Ovary (tissue), 9 donors: ENCODE measurements around the gene PAAF1. TPM values are rescaled to one million over a fixed set of nuclear protein-coding genes. Genes with fewer than 3 reads are reported as not detected.

Source experiments
- DNase-seq, 5 donors: peaks; one replicate each; pipeline ENCODE4 v3.0.0-alpha.2; 2019 to 2020
- H3K27ac ChIP-seq, 2 donors: fragments of 200-600 bp; one replicate each; pipeline versions ENCODE4 v1.5.1 to v1.8.0; 2019 to 2022
- H3K27me3 ChIP-seq: fragments of 200-600 bp; one replicate; pipeline ENCODE4 v1.8.0; 2022
- H3K36me3 ChIP-seq: fragments of 200-600 bp; sonication (generic); one replicate; pipeline ENCODE4 v1.5.1; 2019
- H3K4me1 ChIP-seq: one replicate; pipeline ENCODE4 v1.8.1; 2013; ENCODE audit warnings: mild to moderate bottlenecking, moderate library complexity; ENCODE audit not compliant: insufficient read depth
- H3K4me3 ChIP-seq: fragments of 200-600 bp; sonication (generic); one replicate; pipeline ENCODE4 v1.5.1; 2017
- H3K9me3 ChIP-seq, 2 donors: fragments of 200-600 bp in 1 of 2; sonication (generic) in 1 of 2; one replicate each; pipeline versions ENCODE4 v1.5.1 to v1.8.1; 2013 to 2019; ENCODE audit warnings: mild to moderate bottlenecking in 1 of 2, moderate library complexity in 1 of 2
- EP300 ChIP-seq: sonication (generic); formaldehyde crosslinking; IDR thresholded peaks from one replicate; pipeline ENCODE4 v1.6.1; 2017; ENCODE audit warnings: antibody characterized with exemption
- POLR2A ChIP-seq: fragments of 450-650 bp; IDR thresholded peaks from one replicate; pipeline ENCODE4 v1.6.1; 2017; ENCODE audit warnings: antibody characterized with exemption, mild to moderate bottlenecking, moderate library complexity
- WGBS, 3 donors: extraction: QIAGEN DNeasy Blood & Tissue Kit in 1 of 3; methylation state at CpG; one replicate each; pipeline versions ENCODE4 v1.1.5 to v1.1.7; 2013 to 2017; 5-methylcytosine and 5-hydroxymethylcytosine counted together
- intact Hi-C, 4 donors: fragments of 100-400 bp; cut with DNase I; formaldehyde crosslinking; loops; one replicate each; pipeline versions ENCODE4 v1.11.0 to v1.15.1; 2022 to 2023
- polyA plus RNA-seq, 2 donors: library from polyadenylated mRNA; stranded (reverse); fragments of 200-250 nt in 1 of 2; fragments of 350-450 nt in 1 of 2; fragmentation: Illumina TruSeq in 1 of 2; extraction: RNeasy Lipid Tissue Mini Kit (QIAGEN cat#74804) in 1 of 2; gene quantifications; one replicate each; pipeline ENCODE4 v1.2.3, GENCODE V29; 2013 to 2014
- total RNA-seq, 7 donors: library from RNA; depleted of rRNA in 2 of 7; stranded (reverse); fragments of >200 nt in 2 of 7; fragmentation: NEBNext Ultra II Directional in 3 of 7; extraction: Animal tissue kit (Norgen Biotek cat#: 25700) in 3 of 7; gene quantifications; one replicate each; pipeline versions ENCODE4 v1.1.0 to v1.2.4, GENCODE V29; 2016 to 2023
- TF ChIP-seq, protein P1 (sequence below), 3 donors: fragments of 450-650 bp in 2 of 3; fragments of 200-600 bp in 1 of 3; IDR thresholded peaks; one replicate each; pipeline versions ENCODE4 v1.5.1 to v1.8.0; 2016 to 2022; ENCODE audit warnings: antibody characterized with exemption in 3 of 3, mild to moderate bottlenecking in 1 of 3
- donor health status: DM: no; HTN: no; CAD: no; lungs with moderate emphysema.
- donor health status: DM: no; HTN: no; CAD: no.
- donor health status: Bipolar disorder and iron deficiency.
- donor health status: DM: yes; HTN: yes; CAD: no.
- donor health status: DM: no; HTN: no; CAD: no.
- donor health status: DM: yes; HTN: yes; CAD: no.

Gene PAAF1
- total and polyA plus RNA-seq, 9 donors: 9.5 to 48.0 (median 18.3) TPM

- TF ChIP-seq EP300: no peak
- TF ChIP-seq, protein P1, sequence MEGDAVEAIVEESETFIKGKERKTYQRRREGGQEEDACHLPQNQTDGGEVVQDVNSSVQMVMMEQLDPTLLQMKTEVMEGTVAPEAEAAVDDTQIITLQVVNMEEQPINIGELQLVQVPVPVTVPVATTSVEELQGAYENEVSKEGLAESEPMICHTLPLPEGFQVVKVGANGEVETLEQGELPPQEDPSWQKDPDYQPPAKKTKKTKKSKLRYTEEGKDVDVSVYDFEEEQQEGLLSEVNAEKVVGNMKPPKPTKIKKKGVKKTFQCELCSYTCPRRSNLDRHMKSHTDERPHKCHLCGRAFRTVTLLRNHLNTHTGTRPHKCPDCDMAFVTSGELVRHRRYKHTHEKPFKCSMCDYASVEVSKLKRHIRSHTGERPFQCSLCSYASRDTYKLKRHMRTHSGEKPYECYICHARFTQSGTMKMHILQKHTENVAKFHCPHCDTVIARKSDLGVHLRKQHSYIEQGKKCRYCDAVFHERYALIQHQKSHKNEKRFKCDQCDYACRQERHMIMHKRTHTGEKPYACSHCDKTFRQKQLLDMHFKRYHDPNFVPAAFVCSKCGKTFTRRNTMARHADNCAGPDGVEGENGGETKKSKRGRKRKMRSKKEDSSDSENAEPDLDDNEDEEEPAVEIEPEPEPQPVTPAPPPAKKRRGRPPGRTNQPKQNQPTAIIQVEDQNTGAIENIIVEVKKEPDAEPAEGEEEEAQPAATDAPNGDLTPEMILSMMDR (IDR thresholded peaks at IDR 0.05): no peak
- no peak for TF ChIP-seq POLR2A
- Histone ChIP-seq H3K36me3 (no peaks in the 10 kb centered on the region), H3K27me3 (no peaks in the 10 kb centered on the region), H3K4me3 (no peak overlapping the region), H3K9me3 (no peaks in the 10 kb centered on the region), H3K4me1 (no peaks in the 10 kb centered on the region), H3K27ac (no peak overlapping the region)
- 91 to 97% (median 95%) methylated on average over 3 of the region's 3 CpGs for WGBS, 3 donors
- intact Hi-C loops: no loop called here
- no peak for DNase-seq
These were observed 11.4 kb downstream of the PAAF1 start for GRCh38 chr11:73888244-73888643.

GRCh38 chr11:73889019-73889418 lies 12.2 kb downstream of the PAAF1 start:
- Histone ChIP-seq H3K9me3 (no peaks in the 10 kb centered on the region), H3K27ac (no peak overlapping the region), H3K4me3 (no peak overlapping the region), H3K27me3 (no peaks in the 10 kb centered on the region), H3K36me3 (no peaks in the 10 kb centered on the region), H3K4me1 (no peaks in the 10 kb centered on the region)
- 49 to 61% (median 51%) methylated on average over 1 of the region's 1 CpG for WGBS, 3 donors
- no peak for TF ChIP-seq POLR2A
- TF ChIP-seq, protein P1 (IDR thresholded peaks at IDR 0.05): no peak
- TF ChIP-seq EP300: no peak
- DNase-seq: no peak
- intact Hi-C loops: no loop called here

DNA sequence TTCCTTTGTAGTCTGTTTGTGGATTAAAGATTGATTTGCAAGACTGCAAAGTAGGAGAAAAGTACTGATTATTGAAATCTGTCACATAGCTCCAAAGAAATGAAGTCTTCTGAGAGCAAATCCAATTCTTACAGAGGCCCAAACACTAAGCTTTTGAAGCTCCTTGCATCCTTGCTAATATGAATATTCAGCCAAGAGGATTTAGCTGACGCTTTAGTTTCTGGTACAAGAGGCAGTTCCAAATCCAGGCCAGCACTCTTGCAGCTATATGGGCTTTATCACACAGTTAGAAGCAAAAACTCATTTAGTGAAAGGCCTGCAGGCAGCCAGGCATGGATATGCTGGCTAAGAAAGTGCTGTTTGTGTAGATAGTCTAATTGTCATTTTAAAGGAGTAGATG lies 12.7 kb downstream of the PAAF1 start:
- no peak for DNase-seq
- intact Hi-C loops: no loop called here
- 91 to 100% (median 96%) methylated on average over 1 of the region's 1 CpG for WGBS, 3 donors
- H3K4me1 ChIP-seq: no peaks in the 10 kb centered on the region
- no peak for TF ChIP-seq EP300
- no peak for TF ChIP-seq POLR2A
- TF ChIP-seq, protein P1 (IDR thresholded peaks at IDR 0.05): no peak
- no peaks in the 10 kb centered on the region for H3K9me3 ChIP-seq
- no peaks in the 10 kb centered on the region for H3K36me3 ChIP-seq
- no peaks in the 10 kb centered on the region for H3K27me3 ChIP-seq
- no peak overlapping the region for H3K27ac ChIP-seq
- no peak overlapping the region for H3K4me3 ChIP-seq

DNA sequence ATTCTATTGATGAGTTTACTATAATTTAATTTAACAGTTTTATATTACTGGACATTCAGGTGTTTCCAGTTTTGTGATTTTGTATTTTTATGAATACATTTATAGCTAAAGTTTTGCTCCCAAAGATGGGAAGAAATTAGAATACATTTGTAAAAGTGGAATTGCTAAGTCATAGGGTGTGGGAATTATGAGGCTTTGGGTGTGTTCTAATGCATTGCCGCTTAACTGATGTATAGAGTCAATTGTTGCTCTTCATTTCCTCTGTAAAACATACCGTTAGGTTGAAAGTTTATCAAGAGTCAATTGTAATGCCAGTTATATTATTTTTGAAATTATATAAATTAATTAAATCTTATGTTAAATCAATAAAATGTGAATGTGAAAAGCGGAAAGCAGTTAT lies 16.2 kb downstream of the PAAF1 start:
- no peak for TF ChIP-seq EP300
- no peak for DNase-seq
- no peaks in the 10 kb centered on the region for H3K9me3 ChIP-seq
- WGBS, 3 donors: 87 to 99% (median 97%) methylated on average over 3 of the region's 3 CpGs
- no peaks in the 10 kb centered on the region for H3K27me3 ChIP-seq
- H3K4me1 ChIP-seq: no peaks in the 10 kb centered on the region
- no peak overlapping the region for H3K4me3 ChIP-seq
- H3K36me3 ChIP-seq: no peaks in the 10 kb centered on the region
- intact Hi-C loops: no loop called here
- no peak overlapping the region for H3K27ac ChIP-seq

DNA sequence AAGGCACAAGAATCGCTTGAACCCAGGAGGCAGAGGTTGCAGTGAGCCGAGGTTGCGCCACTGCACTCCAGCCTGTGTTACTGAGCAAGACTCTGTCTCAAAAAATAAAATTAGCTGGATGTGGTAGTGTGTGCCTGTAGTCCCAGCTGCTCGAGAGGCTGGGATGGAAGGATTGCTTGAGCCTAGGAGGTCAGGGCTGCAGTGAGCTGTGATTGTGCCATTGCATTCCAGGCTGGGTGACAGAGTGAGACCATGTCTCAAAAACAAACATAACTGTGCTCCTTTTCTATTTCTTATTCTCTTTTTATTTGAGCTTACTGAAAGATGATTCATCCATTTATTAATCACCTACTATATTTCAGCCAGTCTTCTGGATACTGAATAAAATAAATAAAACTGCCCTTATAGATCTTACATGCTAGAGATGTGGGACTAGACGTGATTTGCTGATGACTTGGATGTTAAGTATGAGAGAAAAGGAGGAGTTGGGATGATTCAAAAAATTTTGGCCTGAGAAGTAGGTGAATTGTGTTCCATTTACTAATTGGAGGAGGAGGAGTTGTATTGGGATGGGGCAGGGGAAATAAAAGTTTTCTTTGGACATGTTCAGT lies 18.0 kb downstream of the PAAF1 start:
- no peak for DNase-seq
- Histone ChIP-seq H3K27me3 (no peaks in the 10 kb centered on the region), H3K4me3 (no peak overlapping the region), H3K9me3 (no peaks in the 10 kb centered on the region), H3K27ac (no peak overlapping the region), H3K4me1 (no peaks in the 10 kb centered on the region), H3K36me3 (no peaks in the 10 kb centered on the region)
- TF ChIP-seq POLR2A (no peak), EP300 (no peak)
- TF ChIP-seq, protein P1 (IDR thresholded peaks at IDR 0.05): no peak
- WGBS, 3 donors: 86 to 91% (median 89%) methylated on average over 5 of the region's 5 CpGs
- intact Hi-C loops: no loop called here
